H9 (cell line): ENCODE measurements around the gene TMEM182. TPM values are rescaled to one million over a fixed set of nuclear protein-coding genes. Genes with fewer than 3 reads are reported as not detected.

Experiments used
- DNase-seq: peaks from one replicate; pipeline ENCODE4 v3.0.0-alpha.2; 2017
- H2AFZ ChIP-seq: one replicate; pipeline ENCODE4 v1.6.1; 2013; ENCODE audit warnings: mild to moderate bottlenecking, low read length, control low read depth, moderate library complexity
- H2AK5ac ChIP-seq: 2 replicates; pipeline ENCODE4 v1.6.1; 2013; ENCODE audit warnings: low read length, control low read depth, mixed read lengths; ENCODE audit not compliant: insufficient read length
- H2BK120ac ChIP-seq: one replicate; pipeline ENCODE4 v1.6.1; 2013; ENCODE audit warnings: low read depth, mild to moderate bottlenecking, low read length, control low read depth, inconsistent platforms; ENCODE audit not compliant: poor library complexity, severe bottlenecking
- H2BK12ac ChIP-seq: 2 replicates; pipeline ENCODE4 v1.6.1; 2013; ENCODE audit warnings: low read length, control low read depth, mixed read lengths, low read depth; ENCODE audit not compliant: insufficient read length
- H2BK15ac ChIP-seq: 2 replicates; pipeline ENCODE4 v1.6.1; 2013; ENCODE audit warnings: low read depth, low read length, control low read depth
- H2BK20ac ChIP-seq: one replicate; pipeline ENCODE4 v1.6.1; 2013; ENCODE audit warnings: low read depth, mild to moderate bottlenecking, low read length, control low read depth, inconsistent platforms; ENCODE audit not compliant: poor library complexity, severe bottlenecking
- H2BK5ac ChIP-seq: 2 replicates; pipeline ENCODE4 v1.6.1; 2013; ENCODE audit warnings: low read length, control low read depth, mixed read lengths; ENCODE audit not compliant: insufficient read length
- H3K14ac ChIP-seq: 2 replicates; pipeline ENCODE4 v1.6.1; 2013; ENCODE audit warnings: low read length, control low read depth; ENCODE audit not compliant: insufficient read depth
- H3K18ac ChIP-seq: 2 replicates; pipeline ENCODE4 v1.6.1; 2013; ENCODE audit warnings: low read depth, mild to moderate bottlenecking, mixed read lengths, low read length, control low read depth; ENCODE audit not compliant: insufficient read length
- H3K23ac ChIP-seq: 2 replicates; pipeline ENCODE4 v1.6.1; 2013; ENCODE audit warnings: low read length, control low read depth, mixed read lengths, low read depth; ENCODE audit not compliant: insufficient read length
- H3K23me2 ChIP-seq: 2 replicates; pipeline ENCODE4 v1.6.1; 2013; ENCODE audit warnings: low read depth, mild to moderate bottlenecking, mixed read lengths, low read length, control low read depth; ENCODE audit not compliant: insufficient read length, poor library complexity, severe bottlenecking
- H3K27ac ChIP-seq: 2 replicates; pipeline ENCODE4 v1.5.1; 2013; ENCODE audit warnings: low read length, control low read depth, mixed read lengths, low read depth; ENCODE audit not compliant: insufficient read length
- H3K27me3 ChIP-seq: 2 replicates; pipeline ENCODE4 v1.6.1; 2013; ENCODE audit warnings: low read length, control low read depth, inconsistent platforms; ENCODE audit not compliant: insufficient read depth
- H3K4ac ChIP-seq: 2 replicates; pipeline ENCODE4 v1.6.1; 2013; ENCODE audit warnings: low read depth, mild to moderate bottlenecking, control low read depth, inconsistent platforms, low read length, moderate library complexity
- H3K4me1 ChIP-seq: 2 replicates; pipeline ENCODE4 v1.6.1; 2013; ENCODE audit warnings: low read length, control low read depth, inconsistent platforms; ENCODE audit not compliant: insufficient read depth
- H3K4me2 ChIP-seq: 2 replicates; pipeline ENCODE4 v1.6.1; 2013; ENCODE audit warnings: low read length, control low read depth, mixed read lengths; ENCODE audit not compliant: insufficient read length, insufficient read depth
- H3K56ac ChIP-seq: 2 replicates; pipeline ENCODE4 v1.6.1; 2013; ENCODE audit warnings: low read depth, mild to moderate bottlenecking, mixed read lengths, low read length, control low read depth; ENCODE audit not compliant: insufficient read length
- H3K79me1 ChIP-seq: 2 replicates; pipeline ENCODE4 v1.6.1; 2013; ENCODE audit warnings: low read depth, mild to moderate bottlenecking, moderate library complexity, low read length, control low read depth, inconsistent platforms; ENCODE audit not compliant: insufficient read depth, poor library complexity, severe bottlenecking
- H3K79me2 ChIP-seq: 2 replicates; pipeline ENCODE4 v1.6.1; 2013; ENCODE audit warnings: low read length, control low read depth, inconsistent platforms; ENCODE audit not compliant: insufficient read depth
- H3K9ac ChIP-seq: 2 replicates; pipeline ENCODE4 v1.6.1; 2013; ENCODE audit warnings: low read length, control low read depth, mixed read lengths; ENCODE audit not compliant: insufficient read length; ENCODE audit errors: extremely low read depth
- H3K9me3 ChIP-seq: one replicate; pipeline ENCODE4 v1.6.1; 2013; ENCODE audit warnings: low read depth, low read length, inconsistent platforms; ENCODE audit not compliant: control insufficient read depth
- H3T11ph ChIP-seq: one replicate; pipeline ENCODE4 v1.6.1; 2013; ENCODE audit warnings: mild to moderate bottlenecking, low read length, control low read depth, inconsistent platforms
- H4K20me1 ChIP-seq: one replicate; pipeline ENCODE4 v1.6.1; 2013; ENCODE audit not compliant: control insufficient read depth, insufficient read length, insufficient read depth
- H4K5ac ChIP-seq: 2 replicates; pipeline ENCODE4 v1.6.1; 2013; ENCODE audit warnings: low read depth, mild to moderate bottlenecking, mixed read lengths, low read length, control low read depth; ENCODE audit not compliant: insufficient read length
- H4K8ac ChIP-seq: replicated peaks from 2 replicates; pipeline ENCODE4 v1.6.1; 2013; ENCODE audit warnings: low read length, control low read depth, mixed read lengths, low read depth; ENCODE audit not compliant: insufficient read length
- H4K91ac ChIP-seq: 2 replicates; pipeline ENCODE4 v1.6.1; 2013; ENCODE audit warnings: low read depth, mild to moderate bottlenecking, moderate library complexity, mixed read lengths, low read length, control low read depth; ENCODE audit not compliant: insufficient read length
- H3K27ac Mint-ChIP-seq, 3 experiments: 2 replicates in 2 of 3; 3 replicates in 1 of 3; pipeline ENCODE4 v1.8.0; 2020 to 2021; ENCODE audit warnings: mixed read lengths in 3 of 3, mild to moderate bottlenecking in 1 of 3, moderate library complexity in 1 of 3
- H3K27me3 Mint-ChIP-seq: 2 replicates; pipeline ENCODE4 v1.8.0; 2021; ENCODE audit warnings: low read depth, mild to moderate bottlenecking, moderate library complexity, mixed read lengths
- H3K36me3 Mint-ChIP-seq, 3 experiments: 2 replicates in 2 of 3; 3 replicates in 1 of 3; pipeline ENCODE4 v1.8.0; 2020 to 2021; ENCODE audit warnings: low read depth in 3 of 3, mixed read lengths in 3 of 3; ENCODE audit not compliant: insufficient read depth in 1 of 3
- H3K4me1 Mint-ChIP-seq, 2 experiments: 2 replicates each; pipeline ENCODE4 v1.8.0; 2020; ENCODE audit warnings: mixed read lengths in 2 of 2
- H3K4me3 Mint-ChIP-seq, 2 experiments: 2 replicates in 1 of 2; 3 replicates in 1 of 2; pipeline ENCODE4 v1.8.0; 2020 to 2021; ENCODE audit warnings: mild to moderate bottlenecking in 2 of 2, mixed read lengths in 2 of 2, moderate library complexity in 1 of 2
- H3K9me3 Mint-ChIP-seq, 2 experiments: 2 replicates in 1 of 2; 3 replicates in 1 of 2; pipeline ENCODE4 v1.8.0; 2020; ENCODE audit warnings: mild to moderate bottlenecking in 2 of 2, mixed read lengths in 2 of 2, moderate library complexity in 1 of 2
- WGBS: extraction: QIAGEN DNeasy Blood & Tissue Kit; methylation state at CpG from one replicate; pipeline ENCODE4 v1.1.7; 2013; ENCODE audit warnings: missing lambda C conversion rate, low lambda C conversion rate, mixed read lengths; ENCODE audit not compliant: insufficient read length; ENCODE audit errors: extremely low coverage; 5-methylcytosine and 5-hydroxymethylcytosine counted together
- total RNA-seq: library from RNA; stranded (reverse); gene quantifications from 2 replicates; pipeline ENCODE4 v1.2.1, GENCODE V29; 2021
- TF ChIP-seq, protein P1 (sequence below): fragments of 200-600 bp; sonication (generic); conservative IDR thresholded peaks from 3 replicates; pipeline ENCODE4 v1.8.0; 2021; ENCODE audit warnings: antibody characterized with exemption, mild to moderate bottlenecking

Gene TMEM182
- total RNA-seq, 1 experiment from 2014 or later: 3.6 TPM

- peak overlapping the region; percentile 90 to 98 for H3K4me3 Mint-ChIP-seq
- no peak overlapping the region for H2BK12ac ChIP-seq
- H3K23me2 ChIP-seq: peaks cover 10% of the 10 kb centered on the region
- TF ChIP-seq, protein P1, sequence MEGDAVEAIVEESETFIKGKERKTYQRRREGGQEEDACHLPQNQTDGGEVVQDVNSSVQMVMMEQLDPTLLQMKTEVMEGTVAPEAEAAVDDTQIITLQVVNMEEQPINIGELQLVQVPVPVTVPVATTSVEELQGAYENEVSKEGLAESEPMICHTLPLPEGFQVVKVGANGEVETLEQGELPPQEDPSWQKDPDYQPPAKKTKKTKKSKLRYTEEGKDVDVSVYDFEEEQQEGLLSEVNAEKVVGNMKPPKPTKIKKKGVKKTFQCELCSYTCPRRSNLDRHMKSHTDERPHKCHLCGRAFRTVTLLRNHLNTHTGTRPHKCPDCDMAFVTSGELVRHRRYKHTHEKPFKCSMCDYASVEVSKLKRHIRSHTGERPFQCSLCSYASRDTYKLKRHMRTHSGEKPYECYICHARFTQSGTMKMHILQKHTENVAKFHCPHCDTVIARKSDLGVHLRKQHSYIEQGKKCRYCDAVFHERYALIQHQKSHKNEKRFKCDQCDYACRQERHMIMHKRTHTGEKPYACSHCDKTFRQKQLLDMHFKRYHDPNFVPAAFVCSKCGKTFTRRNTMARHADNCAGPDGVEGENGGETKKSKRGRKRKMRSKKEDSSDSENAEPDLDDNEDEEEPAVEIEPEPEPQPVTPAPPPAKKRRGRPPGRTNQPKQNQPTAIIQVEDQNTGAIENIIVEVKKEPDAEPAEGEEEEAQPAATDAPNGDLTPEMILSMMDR: no peak
- H2BK15ac ChIP-seq: no peak overlapping the region
- H4K20me1 ChIP-seq: no peaks in the 10 kb centered on the region
- no peaks in the 10 kb centered on the region for H3K9me3 ChIP-seq
- WGBS: no CpG with 5 or more reads among the region's 15 CpGs
- peaks cover 11% of the 10 kb centered on the region; the same call in 1 of the 2 replicates for H3K79me2 ChIP-seq
- no peak overlapping the region for H3T11ph ChIP-seq
- peak overlapping the region; percentile 87 for H3K4me2 ChIP-seq
- H3K14ac ChIP-seq: peak overlapping the region; percentile 34; the same call in 1 of the 2 replicates
- peak overlapping the region in 1 of 3 experiments; percentile 74; a peak in 1 of 7 replicates for H3K27ac Mint-ChIP-seq
- no peak overlapping the region for H2BK5ac ChIP-seq
- no peak overlapping the region for H3K4ac ChIP-seq
- H3K27ac ChIP-seq: no peak overlapping the region
- no peak overlapping the region for H2BK20ac ChIP-seq
- H3K27me3 Mint-ChIP-seq: no peaks in the 10 kb centered on the region
- H3K56ac ChIP-seq: no peak overlapping the region
- peaks cover 4% of the 10 kb centered on the region; the same call in 1 of the 2 replicates for H3K4me1 ChIP-seq
- H3K23ac ChIP-seq: no peak overlapping the region
- no peaks in the 10 kb centered on the region; a peak in 1 of 5 replicates for H3K9me3 Mint-ChIP-seq
- H2AK5ac ChIP-seq: no peak overlapping the region
- no peak overlapping the region for H3K18ac ChIP-seq
- peaks cover 3% of the 10 kb centered on the region for H3K79me1 ChIP-seq
- no peaks in the 10 kb centered on the region for H3K27me3 ChIP-seq
- peak overlapping the region; percentile 63 for H3K9ac ChIP-seq
- H3K4me1 Mint-ChIP-seq: peaks cover 20% of the 10 kb centered on the region in 2 experiments
- no peak overlapping the region for H4K91ac ChIP-seq
- H3K36me3 Mint-ChIP-seq: peaks cover 5 to 15% (median 14%) of the 10 kb centered on the region in 3 experiments; a peak in 5 of 7 replicates
- no peak overlapping the region for H2BK120ac ChIP-seq
- no peak overlapping the region for H2AFZ ChIP-seq
- DNase-seq: no peak
- no peak overlapping the region for H4K5ac ChIP-seq
- no peak overlapping the region for H4K8ac ChIP-seq
These were observed 26.3 kb upstream of the TMEM182 start for GRCh38 chr2:102735416-102736109.
